HL-60 (cell line): ENCODE results near the gene SMCO4.
"Not testable (repeated sequence)": the region's sequence is repeated elsewhere in the genome, so short reads cannot be mapped to it uniquely, and the experiment has no call there.

Experiments
- DNase-seq, 2 experiments: peaks; one replicate each; pipeline ENCODE4 v3.0.0-alpha.2; 2010 to 2020; ENCODE audit warnings: low read depth in 1 of 2, low spot score in 1 of 2
- H3K27ac ChIP-seq: fragments of 250-450 bp; sonication (Bioruptor Pico); replicated peaks from 2 replicates; pipeline ENCODE4 v1.5.1; 2020; ENCODE audit warnings: mild to moderate bottlenecking, moderate library complexity
- H3K27me3 ChIP-seq: fragments of 250-450 bp; sonication (Bioruptor Pico); 2 replicates; pipeline ENCODE4 v1.5.1; 2021; ENCODE audit warnings: mild to moderate bottlenecking, moderate library complexity; ENCODE audit not compliant: insufficient read depth, poor library complexity, severe bottlenecking
- H3K4me3 ChIP-seq: replicated peaks from 2 replicates; pipeline ENCODE4 v1.5.1; 2011; ENCODE audit warnings: mild to moderate bottlenecking, control low read depth, low read length; ENCODE audit not compliant: insufficient read depth
- GABPA ChIP-seq: IDR thresholded peaks from 2 replicates; pipeline ENCODE4 v1.6.1; 2012; ENCODE audit warnings: low read depth
- POLR2AphosphoS5 ChIP-seq: IDR thresholded peaks from 2 replicates; pipeline ENCODE4 v1.6.1; 2012; ENCODE audit warnings: low read depth
- SPI1 ChIP-seq: IDR thresholded peaks from 2 replicates; pipeline ENCODE4 v1.6.1; 2012; ENCODE audit warnings: low read depth, mild to moderate bottlenecking, borderline replicate concordance
- TF ChIP-seq, protein P1 (sequence below): IDR thresholded peaks from one replicate; pipeline ENCODE4 v1.5.1; 2011; ENCODE audit warnings: low read length, control low read depth, inconsistent platforms; ENCODE audit not compliant: insufficient read depth
- TF ChIP-seq, protein P2 (sequence below): IDR thresholded peaks from 2 replicates; pipeline ENCODE4 v1.6.1; 2012; ENCODE audit warnings: low read depth; ENCODE audit not compliant: insufficient replicate concordance

Gene SMCO4

DNA sequence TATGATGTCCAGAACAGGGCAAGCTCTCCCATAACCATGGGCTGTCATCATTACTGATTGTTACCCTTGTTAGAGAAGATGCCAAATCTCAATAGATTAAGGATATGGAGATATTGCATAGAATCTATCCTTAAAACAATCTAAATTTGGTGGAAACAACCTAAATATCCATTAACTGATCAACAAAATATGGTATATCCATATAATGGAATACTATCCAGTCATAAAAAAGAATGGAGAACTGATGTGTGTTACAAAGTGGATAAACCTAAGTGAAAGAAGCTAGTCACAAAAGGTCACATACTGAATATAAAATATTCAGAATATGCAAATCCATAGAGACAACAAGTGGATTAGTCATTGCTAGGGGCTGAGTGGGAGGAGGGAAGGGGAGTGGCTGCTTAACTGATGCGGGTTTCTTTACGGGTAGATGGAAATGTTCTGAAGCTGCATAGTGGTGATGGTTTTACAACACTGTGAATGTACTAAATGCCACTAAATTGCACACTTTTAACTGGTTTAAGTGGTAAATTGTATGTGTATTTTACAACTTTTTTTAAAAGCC, 36.1 kb upstream of the SMCO4 start:
- TF ChIP-seq SPI1 = no peak
- TF ChIP-seq, protein P1, sequence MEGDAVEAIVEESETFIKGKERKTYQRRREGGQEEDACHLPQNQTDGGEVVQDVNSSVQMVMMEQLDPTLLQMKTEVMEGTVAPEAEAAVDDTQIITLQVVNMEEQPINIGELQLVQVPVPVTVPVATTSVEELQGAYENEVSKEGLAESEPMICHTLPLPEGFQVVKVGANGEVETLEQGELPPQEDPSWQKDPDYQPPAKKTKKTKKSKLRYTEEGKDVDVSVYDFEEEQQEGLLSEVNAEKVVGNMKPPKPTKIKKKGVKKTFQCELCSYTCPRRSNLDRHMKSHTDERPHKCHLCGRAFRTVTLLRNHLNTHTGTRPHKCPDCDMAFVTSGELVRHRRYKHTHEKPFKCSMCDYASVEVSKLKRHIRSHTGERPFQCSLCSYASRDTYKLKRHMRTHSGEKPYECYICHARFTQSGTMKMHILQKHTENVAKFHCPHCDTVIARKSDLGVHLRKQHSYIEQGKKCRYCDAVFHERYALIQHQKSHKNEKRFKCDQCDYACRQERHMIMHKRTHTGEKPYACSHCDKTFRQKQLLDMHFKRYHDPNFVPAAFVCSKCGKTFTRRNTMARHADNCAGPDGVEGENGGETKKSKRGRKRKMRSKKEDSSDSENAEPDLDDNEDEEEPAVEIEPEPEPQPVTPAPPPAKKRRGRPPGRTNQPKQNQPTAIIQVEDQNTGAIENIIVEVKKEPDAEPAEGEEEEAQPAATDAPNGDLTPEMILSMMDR = no peak
- no peak for TF ChIP-seq POLR2AphosphoS5
- no peak for TF ChIP-seq GABPA
- TF ChIP-seq, protein P2, sequence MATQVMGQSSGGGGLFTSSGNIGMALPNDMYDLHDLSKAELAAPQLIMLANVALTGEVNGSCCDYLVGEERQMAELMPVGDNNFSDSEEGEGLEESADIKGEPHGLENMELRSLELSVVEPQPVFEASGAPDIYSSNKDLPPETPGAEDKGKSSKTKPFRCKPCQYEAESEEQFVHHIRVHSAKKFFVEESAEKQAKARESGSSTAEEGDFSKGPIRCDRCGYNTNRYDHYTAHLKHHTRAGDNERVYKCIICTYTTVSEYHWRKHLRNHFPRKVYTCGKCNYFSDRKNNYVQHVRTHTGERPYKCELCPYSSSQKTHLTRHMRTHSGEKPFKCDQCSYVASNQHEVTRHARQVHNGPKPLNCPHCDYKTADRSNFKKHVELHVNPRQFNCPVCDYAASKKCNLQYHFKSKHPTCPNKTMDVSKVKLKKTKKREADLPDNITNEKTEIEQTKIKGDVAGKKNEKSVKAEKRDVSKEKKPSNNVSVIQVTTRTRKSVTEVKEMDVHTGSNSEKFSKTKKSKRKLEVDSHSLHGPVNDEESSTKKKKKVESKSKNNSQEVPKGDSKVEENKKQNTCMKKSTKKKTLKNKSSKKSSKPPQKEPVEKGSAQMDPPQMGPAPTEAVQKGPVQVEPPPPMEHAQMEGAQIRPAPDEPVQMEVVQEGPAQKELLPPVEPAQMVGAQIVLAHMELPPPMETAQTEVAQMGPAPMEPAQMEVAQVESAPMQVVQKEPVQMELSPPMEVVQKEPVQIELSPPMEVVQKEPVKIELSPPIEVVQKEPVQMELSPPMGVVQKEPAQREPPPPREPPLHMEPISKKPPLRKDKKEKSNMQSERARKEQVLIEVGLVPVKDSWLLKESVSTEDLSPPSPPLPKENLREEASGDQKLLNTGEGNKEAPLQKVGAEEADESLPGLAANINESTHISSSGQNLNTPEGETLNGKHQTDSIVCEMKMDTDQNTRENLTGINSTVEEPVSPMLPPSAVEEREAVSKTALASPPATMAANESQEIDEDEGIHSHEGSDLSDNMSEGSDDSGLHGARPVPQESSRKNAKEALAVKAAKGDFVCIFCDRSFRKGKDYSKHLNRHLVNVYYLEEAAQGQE = no peak
- Histone ChIP-seq H3K27me3 (peaks cover 4% of the 10 kb centered on the region), H3K4me3 (no peak overlapping the region), H3K27ac (no peak overlapping the region)
- DNase-seq = no peak

DNA sequence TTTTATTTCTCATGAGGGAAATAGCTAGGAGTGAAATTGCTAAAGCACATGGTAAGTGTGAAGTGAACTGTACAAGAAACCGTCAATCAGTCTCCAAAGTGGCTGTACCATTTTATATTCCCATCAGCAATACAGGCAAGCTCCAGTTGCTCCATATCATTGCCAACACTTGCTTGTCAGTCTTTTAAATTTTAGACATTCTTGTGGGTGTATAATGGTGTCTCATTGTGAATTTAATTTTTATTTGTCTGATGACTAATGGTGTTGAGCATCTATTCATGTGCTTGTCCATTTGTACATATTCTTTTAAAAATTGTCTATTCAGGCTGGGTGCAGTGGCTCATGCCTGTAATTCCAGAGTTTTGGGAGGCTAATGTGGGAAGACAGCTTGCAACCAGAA, 34.1 kb upstream of the SMCO4 start:
- Histone ChIP-seq H3K27me3 (no peaks in the 10 kb centered on the region), H3K27ac (no peak overlapping the region), H3K4me3 (no peak overlapping the region)
- TF ChIP-seq GABPA (no peak), POLR2AphosphoS5 (no peak), SPI1 (no peak)
- TF ChIP-seq, protein P1 = no peak
- TF ChIP-seq, protein P2 = no peak
- no peak for DNase-seq

DNA sequence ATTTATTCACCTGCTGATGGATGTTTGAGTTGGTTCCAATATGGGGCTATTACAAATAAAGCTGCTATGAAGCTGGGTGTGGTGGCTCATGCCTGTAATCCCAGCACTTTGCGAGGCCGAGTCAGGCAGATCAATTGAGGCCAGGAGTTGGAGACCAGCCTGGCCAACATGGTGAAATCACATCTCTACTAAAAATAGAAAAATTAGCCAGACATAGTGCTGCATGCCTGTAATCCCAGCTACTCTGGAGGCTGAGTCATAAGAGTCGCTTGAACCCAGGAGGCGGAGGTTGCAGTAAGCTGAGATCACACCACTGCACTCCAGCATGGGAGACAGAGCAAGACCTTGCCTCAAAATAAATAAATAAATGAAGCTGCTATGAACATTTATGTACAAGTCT, 33.7 kb upstream of the SMCO4 start:
- H3K4me3 ChIP-seq, DNase-seq, H3K27ac ChIP-seq, H3K27me3 ChIP-seq: not testable (repeated sequence)

DNA sequence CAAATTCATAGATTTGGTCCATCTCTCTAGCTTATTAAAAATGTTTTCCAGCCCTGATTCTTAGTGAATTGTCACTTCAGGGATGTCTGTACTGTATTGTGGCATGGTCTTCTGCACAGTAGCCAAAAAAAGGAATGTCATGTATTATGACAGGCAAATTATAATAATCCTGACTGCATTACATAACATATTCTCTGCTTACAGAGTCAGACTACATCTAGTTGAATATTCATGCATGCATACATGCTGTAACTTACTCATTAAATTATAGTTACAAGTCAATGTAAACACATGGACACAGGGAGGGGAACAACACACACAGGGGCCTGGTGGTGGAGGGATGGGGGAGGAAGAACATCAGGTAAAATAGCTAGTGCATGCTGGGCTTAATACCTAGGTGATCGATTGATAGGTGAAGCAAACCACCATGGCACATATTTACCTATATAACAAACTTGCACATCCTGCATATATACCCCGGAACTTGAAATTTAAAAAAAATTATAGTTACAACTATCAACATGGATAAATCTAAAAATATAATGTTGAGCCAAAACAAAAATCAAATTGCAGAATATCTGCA, 31.5 kb upstream of the SMCO4 start:
- no peak for DNase-seq
- no peak for TF ChIP-seq SPI1
- TF ChIP-seq, protein P2 = no peak
- TF ChIP-seq, protein P1 = no peak
- TF ChIP-seq GABPA = no peak
- no peak for TF ChIP-seq POLR2AphosphoS5
- Histone ChIP-seq H3K4me3 (no peak overlapping the region), H3K27me3 (no peaks in the 10 kb centered on the region), H3K27ac (no peak overlapping the region)
